Tibial nerve (tissue), 4 donors: Measurements from ENCODE around the gene PDLIM5.

Experiments
- CTCF ChIP-seq, 5 experiments: fragments of 200-600 bp in 3 of 5; fragments of 450-650 bp in 2 of 5; sonication (generic) in 3 of 5; IDR thresholded peaks; one replicate each; pipeline ENCODE4 v1.5.1; 2016 to 2019; ENCODE audit warnings: antibody characterized with exemption in 5 of 5, mild to moderate bottlenecking in 3 of 5, moderate library complexity in 2 of 5
- EP300 ChIP-seq, 2 donors: sonication (generic); formaldehyde crosslinking; IDR thresholded peaks; one replicate each; pipeline ENCODE4 v1.6.1; 2017; ENCODE audit warnings: antibody characterized with exemption in 2 of 2, mild to moderate bottlenecking in 1 of 2
- POLR2A ChIP-seq, 2 donors: fragments of 450-650 bp; IDR thresholded peaks; one replicate each; pipeline ENCODE4 v1.6.1; 2017; ENCODE audit warnings: antibody characterized with exemption in 2 of 2, mild to moderate bottlenecking in 2 of 2, moderate library complexity in 2 of 2

- TF ChIP-seq POLR2A (IDR thresholded peaks at IDR 0.05) = no peak
- TF ChIP-seq CTCF (IDR thresholded peaks at IDR 0.05) = no peak
- TF ChIP-seq EP300 (IDR thresholded peaks at IDR 0.05) = no peak
These were observed 250.0 kb downstream of the PDLIM5 start for GRCh38 chr4:94701631-94702300.
